Activated T-helper 2 cell treated with anti-CD3 and anti-CD28 coated beads, Interferon-gamma antibody, Interleukin-2, Interleukin-4, amounts not matched to agents 10 μg/mL and 5 μg/mL and 100 μg/mL, durations not matched to agents 14 hours and 24 hours and 36 hours (primary cell): ENCODE results near the gene DLG2. TPM values are rescaled to one million over a fixed set of nuclear protein-coding genes. Genes with fewer than 3 reads are reported as not detected.

Experiments
- DNase-seq: peaks from one replicate; pipeline ENCODE4 v3.0.0; 2021; ENCODE audit warnings: low spot score
- H3K27ac Mint-ChIP-seq: one replicate; pipeline ENCODE4 v1.8.0; 2021; ENCODE audit warnings: mixed read lengths
- H3K27me3 Mint-ChIP-seq: one replicate; pipeline ENCODE4 v1.8.0; 2021; ENCODE audit warnings: low read depth, mixed read lengths
- H3K36me3 Mint-ChIP-seq: one replicate; pipeline ENCODE4 v1.8.0; 2021; ENCODE audit warnings: low read depth, mixed read lengths
- H3K4me1 Mint-ChIP-seq: one replicate; pipeline ENCODE4 v1.8.0; 2021; ENCODE audit warnings: low read depth, mixed read lengths
- H3K4me3 Mint-ChIP-seq: one replicate; pipeline ENCODE4 v1.8.0; 2021; ENCODE audit warnings: low read depth, mild to moderate bottlenecking, moderate library complexity, mixed read lengths
- H3K9me3 Mint-ChIP-seq: one replicate; pipeline ENCODE4 v1.8.0; 2021; ENCODE audit warnings: mixed read lengths
- intact Hi-C: fragments of 100-400 bp; cut with micrococcal nuclease; formaldehyde crosslinking; loops from one replicate; pipeline ENCODE4 v1.15.1; 2023
- total RNA-seq: library from RNA; stranded (reverse); gene quantifications from 2 replicates; pipeline ENCODE4 v1.2.3, GENCODE V29; 2022

The DLG2 gene
- total RNA-seq, 1 donor from 2014 or later: 1.8 TPM

DNA sequence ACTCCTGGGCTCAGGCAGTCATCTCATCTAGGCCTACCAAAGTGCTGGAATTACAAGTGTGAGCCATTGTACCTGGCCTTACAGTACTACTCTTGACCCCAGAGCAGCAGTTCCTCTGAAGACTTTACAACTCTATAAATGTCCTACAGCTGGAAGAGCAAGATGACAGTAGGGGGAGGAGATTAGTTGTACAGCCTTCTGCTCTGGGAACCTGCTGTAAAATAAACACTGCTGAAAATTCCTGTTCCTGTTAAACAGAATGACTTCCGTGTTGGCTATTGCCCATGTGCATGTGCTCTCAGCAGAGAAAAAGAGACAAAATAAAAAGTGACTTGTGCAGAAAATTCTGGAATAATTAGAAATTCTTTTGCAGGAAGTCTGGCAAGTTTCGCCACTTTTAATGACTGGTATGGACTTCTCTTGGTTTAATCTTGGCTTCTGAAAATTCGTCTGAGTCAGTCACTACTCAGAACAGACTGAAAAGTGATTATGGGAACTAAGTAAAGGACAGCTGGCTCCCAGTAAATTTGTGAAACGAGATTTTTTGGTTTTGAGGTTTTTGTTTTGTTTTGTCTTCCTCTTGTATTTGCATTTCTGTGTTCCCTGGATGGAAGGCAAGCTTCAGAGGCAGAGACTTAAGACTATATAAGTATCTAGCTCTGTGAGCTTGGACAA, 955.7 kb downstream of the DLG2 start:
- Mint-ChIP-seq H3K36me3 (no peaks in the 10 kb centered on the region), H3K4me3 (no peak overlapping the region), H3K27ac (no peak overlapping the region), H3K27me3 (no peaks in the 10 kb centered on the region), H3K9me3 (peaks cover 15% of the 10 kb centered on the region), H3K4me1 (no peaks in the 10 kb centered on the region)
- intact Hi-C loops: no loop called here
- no peak for DNase-seq

DNA sequence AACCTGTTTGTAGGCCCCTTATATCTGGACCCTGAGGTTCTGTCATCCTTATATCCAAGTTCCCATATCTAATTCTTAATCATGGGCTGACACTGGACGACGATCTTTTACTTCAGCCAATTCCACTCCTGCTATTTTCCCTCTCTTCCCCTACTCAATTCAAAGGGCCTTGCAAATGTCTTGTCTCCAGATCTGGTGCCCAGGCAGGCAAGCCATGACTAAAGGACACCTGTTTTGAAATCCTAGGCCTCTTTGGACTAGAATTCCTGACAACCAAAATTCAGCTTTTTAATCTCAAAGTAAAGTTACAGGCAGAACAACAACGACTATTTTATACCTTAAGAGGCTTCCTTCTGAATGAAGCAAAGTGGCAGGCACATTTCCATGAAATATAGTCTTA, 963.4 kb downstream of the DLG2 start:
- H3K4me3 Mint-ChIP-seq: no peak overlapping the region

DNA sequence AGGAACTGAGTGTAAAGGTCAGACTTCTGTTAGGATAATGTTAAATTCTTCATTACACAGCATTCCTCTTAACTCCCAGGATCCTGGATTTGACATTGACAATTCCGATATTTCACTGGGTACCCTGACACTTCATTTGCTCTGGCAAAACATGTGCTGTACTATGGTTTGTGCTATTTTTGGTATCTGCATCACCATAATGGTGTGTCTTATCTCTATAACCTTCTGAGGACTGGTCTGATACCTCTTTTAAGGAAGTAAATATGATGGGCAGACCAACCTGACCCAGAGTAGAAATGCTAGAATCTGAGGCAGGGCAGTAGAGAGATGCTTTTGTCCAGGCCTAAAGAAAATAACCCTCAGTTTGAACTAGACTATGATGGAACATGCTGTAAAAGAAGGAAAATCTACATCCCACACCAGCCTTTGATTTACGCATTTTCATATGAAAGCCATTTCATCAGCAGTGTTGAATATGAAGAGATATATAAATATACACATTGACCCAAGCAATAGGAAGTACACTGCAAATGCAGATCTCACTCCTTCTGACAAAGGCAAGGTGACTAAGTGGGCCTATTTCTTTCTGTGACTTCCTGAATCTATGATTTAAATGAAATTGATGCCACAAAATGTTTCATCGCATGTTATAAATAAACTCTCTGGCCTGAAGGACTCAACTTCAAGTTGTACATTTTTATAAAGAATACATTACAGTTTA, 966.7 kb downstream of the DLG2 start:
- Mint-ChIP-seq H3K36me3 (no peaks in the 10 kb centered on the region), H3K27ac (no peak overlapping the region), H3K4me1 (no peaks in the 10 kb centered on the region), H3K27me3 (no peaks in the 10 kb centered on the region), H3K4me3 (no peak overlapping the region), H3K9me3 (peaks cover 7% of the 10 kb centered on the region)
- no peak for DNase-seq
- intact Hi-C loops: no loop called here

More for the DNA sequence above, 963.4 kb downstream of the DLG2 start:
- Mint-ChIP-seq H3K27me3 (no peaks in the 10 kb centered on the region), H3K36me3 (no peaks in the 10 kb centered on the region), H3K27ac (no peak overlapping the region), H3K9me3 (peaks cover 3% of the 10 kb centered on the region), H3K4me1 (no peaks in the 10 kb centered on the region)
- no peak for DNase-seq
- intact Hi-C loops: no loop called here

DNA sequence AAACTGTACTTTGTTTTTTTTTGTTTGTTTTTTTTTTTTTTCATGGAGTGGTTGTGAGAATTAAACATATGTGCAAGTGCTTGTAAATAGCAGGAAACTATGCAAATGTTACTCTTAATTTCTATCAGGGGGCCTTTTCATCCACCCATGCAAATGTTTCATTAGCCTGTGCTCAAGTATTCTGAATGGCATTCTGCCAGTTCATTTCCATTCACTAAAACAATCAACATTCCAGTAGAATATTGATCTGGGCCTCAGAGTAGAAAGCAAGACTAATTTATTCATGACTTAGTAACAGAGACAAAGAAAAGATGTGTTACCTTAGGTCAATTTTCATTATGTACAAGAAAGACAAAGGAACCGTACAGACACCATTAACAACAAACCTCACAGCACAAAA, 971.4 kb downstream of the DLG2 start:
- no peak for DNase-seq
- intact Hi-C loops: no loop called here
- Mint-ChIP-seq H3K27me3 (no peaks in the 10 kb centered on the region), H3K9me3 (peaks cover 17% of the 10 kb centered on the region), H3K4me1 (no peaks in the 10 kb centered on the region), H3K27ac (no peak overlapping the region), H3K4me3 (no peak overlapping the region), H3K36me3 (no peaks in the 10 kb centered on the region)

DNA sequence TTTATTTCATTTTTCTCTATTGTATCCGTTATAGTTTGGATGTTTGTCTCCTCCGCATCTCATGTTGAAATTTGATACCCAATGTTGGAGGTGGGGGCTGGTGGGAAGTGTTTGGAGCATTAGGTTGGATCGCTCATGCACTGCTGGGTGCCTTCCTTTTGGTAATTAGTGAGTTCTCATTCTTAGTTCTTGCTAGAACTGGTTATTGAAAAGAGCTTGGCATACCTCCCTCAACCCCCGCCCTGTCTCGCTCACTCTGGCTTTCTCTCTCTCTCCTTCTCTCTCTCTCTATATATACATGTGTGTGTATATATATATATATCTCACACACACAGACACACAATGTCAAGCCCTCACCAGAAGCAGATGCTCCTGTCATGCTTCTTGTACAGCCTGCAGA, 978.7 kb downstream of the DLG2 start:
- Mint-ChIP-seq H3K9me3 (peaks cover 7% of the 10 kb centered on the region), H3K27ac (no peak overlapping the region), H3K4me1 (no peaks in the 10 kb centered on the region), H3K36me3 (no peaks in the 10 kb centered on the region), H3K4me3 (no peak overlapping the region), H3K27me3 (no peaks in the 10 kb centered on the region)
- no peak for DNase-seq
- intact Hi-C loops: no loop called here

DNA sequence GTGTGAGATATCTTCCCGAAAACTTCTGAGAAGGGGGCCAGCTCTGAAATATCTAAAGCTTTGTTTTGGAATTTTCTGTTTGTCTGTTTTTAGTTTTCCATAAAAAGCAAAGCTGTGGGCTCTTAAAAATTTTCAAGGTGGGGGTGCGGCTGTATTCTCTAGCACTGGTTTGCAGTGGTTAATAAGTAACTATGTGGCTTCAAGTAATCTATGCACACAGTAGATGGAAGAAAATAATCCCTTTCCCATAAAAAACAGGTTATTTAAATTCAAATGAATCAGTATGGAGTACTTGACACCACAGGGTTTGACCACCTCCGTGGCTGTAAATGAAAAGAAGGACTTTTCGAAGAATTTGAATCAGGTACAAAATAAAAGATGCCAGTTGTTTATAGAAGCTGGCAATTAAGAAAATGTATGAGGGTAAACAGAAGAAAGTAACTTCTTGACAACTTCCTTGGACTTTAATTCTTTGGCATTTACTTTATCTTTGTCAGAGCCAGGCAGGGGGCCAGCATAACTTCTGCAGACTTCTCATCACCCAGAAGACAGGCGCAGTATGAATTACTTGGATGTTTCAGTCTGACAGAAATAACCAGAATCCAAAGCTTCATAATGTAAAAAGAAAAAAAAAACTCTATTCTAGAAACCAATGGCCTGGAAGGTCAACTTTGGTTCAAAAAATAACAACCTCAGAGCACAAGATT, 981.0 kb downstream of the DLG2 start:
- Mint-ChIP-seq H3K36me3 (no peaks in the 10 kb centered on the region), H3K27ac (no peak overlapping the region), H3K4me3 (no peak overlapping the region)

DNA sequence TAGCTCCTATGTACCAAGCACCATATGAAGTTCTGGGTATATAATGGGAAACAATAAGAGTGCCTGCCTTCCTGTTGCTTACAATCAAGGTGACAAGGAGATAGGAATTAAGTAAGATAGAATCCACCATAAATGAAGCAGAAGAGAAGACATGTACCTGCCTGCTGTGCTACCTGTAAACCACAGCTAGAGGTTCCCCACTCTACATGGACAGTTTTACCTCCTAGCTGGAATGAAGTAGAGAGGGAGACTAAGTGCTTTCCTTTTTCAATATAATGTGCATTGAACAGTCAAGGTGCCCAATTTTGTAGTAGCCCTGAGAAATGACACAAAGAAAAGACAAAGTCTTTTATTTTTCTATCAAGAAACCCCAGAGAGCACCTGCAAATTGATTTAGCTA, 984.6 kb downstream of the DLG2 start:
- Mint-ChIP-seq H3K36me3 (no peaks in the 10 kb centered on the region), H3K4me3 (no peak overlapping the region), H3K27ac (no peak overlapping the region), H3K4me1 (no peaks in the 10 kb centered on the region), H3K27me3 (no peaks in the 10 kb centered on the region), H3K9me3 (no peaks in the 10 kb centered on the region)
- no peak for DNase-seq
- intact Hi-C loops: no loop called here

More for the DNA sequence above, 981.0 kb downstream of the DLG2 start:
- no peak for DNase-seq
- peaks cover 3% of the 10 kb centered on the region for H3K9me3 Mint-ChIP-seq
- intact Hi-C loops: no loop called here
- no peaks in the 10 kb centered on the region for H3K4me1 Mint-ChIP-seq
- no peaks in the 10 kb centered on the region for H3K27me3 Mint-ChIP-seq

DNA sequence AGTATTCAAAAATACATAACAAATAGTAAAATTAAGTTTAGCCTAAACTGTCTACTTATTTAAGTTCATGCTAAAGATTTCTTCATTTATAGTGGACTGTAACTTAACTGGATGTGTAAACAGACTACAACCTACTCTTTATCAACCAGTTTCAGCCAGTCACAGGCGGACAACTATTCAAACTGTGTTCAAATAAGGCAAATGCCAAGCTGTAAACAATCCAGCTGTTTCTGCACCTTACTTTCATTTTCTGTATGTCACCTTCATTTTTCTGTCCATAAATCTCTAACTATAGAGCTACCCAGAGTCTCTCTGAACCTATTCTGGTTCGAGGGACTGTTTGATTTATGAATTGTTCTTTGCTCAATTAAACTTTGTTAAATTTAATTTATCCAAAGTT, 992.8 kb downstream of the DLG2 start:
- Mint-ChIP-seq H3K9me3 (peaks cover 4% of the 10 kb centered on the region), H3K4me1 (no peaks in the 10 kb centered on the region), H3K36me3 (no peaks in the 10 kb centered on the region), H3K4me3 (no peak overlapping the region), H3K27ac (no peak overlapping the region), H3K27me3 (no peaks in the 10 kb centered on the region)
- intact Hi-C loops: no loop called here
- no peak for DNase-seq

DNA sequence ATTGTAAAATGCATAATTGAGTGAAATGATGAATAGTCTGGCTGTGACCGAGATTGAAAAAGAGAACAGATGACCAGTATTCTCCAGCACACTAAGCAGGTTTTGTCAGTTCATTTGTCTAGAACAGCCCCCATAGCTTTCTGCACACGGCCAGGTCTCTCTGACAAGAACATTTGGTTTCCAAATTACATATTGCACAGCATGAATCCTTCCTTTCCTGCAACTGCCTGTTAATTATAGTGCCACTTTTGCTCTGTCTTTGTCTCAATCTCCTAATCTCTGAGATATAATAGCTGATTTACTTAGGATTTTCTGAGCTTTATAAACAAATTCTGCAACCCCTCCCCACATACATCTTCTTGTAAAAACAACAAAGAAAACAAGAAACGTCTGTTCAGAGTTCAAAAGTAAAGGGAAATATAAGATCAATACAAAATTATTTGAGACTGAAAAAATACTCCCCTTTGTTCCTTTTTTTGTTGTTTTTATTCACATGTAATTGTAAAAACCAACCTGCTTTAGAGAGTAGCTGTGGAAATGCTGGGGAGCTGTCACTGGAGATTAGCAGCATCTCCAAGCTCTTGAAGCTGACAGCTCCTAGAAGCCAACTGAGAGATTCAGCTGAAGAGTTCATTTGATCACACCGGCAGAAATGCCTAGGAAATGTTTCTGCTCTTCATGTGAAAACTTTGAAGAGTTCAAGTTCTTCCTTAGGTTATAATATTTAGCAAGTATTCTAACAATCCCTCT, 998.1 kb downstream of the DLG2 start:
- Mint-ChIP-seq H3K27ac (no peak overlapping the region), H3K27me3 (no peaks in the 10 kb centered on the region), H3K4me1 (no peaks in the 10 kb centered on the region), H3K9me3 (peaks cover 4% of the 10 kb centered on the region), H3K36me3 (no peaks in the 10 kb centered on the region), H3K4me3 (no peak overlapping the region)
- no peak for DNase-seq
- intact Hi-C loops: no loop called here

DNA sequence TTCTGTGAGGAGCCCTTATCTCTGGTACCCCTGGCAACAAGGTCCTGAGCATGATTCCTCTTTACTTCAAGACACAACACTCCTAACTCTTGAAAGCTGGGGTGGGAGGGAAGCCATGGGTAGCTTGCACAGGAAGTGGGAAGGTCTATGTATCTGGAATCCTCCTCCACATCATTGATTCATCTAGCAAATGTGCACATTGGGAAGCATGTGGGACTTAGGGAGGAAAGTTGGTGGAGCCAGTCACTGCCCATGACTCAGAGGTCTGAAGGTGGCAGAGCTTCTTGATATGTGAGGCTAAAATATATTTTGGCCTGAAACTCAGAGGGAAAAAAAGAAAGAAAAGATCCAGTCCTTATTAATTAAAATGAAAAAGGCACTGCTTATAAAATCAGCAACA, 1000.9 kb downstream of the DLG2 start:
- peaks cover 7% of the 10 kb centered on the region for H3K9me3 Mint-ChIP-seq
- no peak overlapping the region for H3K4me3 Mint-ChIP-seq
- no peaks in the 10 kb centered on the region for H3K27me3 Mint-ChIP-seq
- no peak overlapping the region for H3K27ac Mint-ChIP-seq
- intact Hi-C loops: no loop called here
- H3K4me1 Mint-ChIP-seq: no peaks in the 10 kb centered on the region
- no peaks in the 10 kb centered on the region for H3K36me3 Mint-ChIP-seq
- no peak for DNase-seq

DNA sequence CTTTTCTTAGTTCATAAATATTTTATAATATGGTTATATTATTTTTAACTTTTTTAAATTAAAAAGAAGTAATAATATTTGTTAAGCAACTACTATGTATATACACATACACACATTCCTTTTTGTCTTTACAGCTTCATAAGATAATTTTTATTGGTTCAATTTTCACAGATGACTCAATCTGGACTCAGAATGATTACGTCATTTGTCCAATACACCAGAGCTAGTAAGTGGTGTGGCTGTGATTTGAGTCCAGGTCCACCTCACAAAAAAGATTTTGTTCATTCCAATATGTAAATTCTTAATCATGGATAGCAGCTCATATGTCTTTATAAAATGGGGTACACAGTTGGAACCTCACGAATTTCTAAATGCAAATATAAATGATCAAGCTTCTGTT, 1014.5 kb downstream of the DLG2 start:
- Mint-ChIP-seq H3K27me3 (no peaks in the 10 kb centered on the region), H3K9me3 (peaks cover 2% of the 10 kb centered on the region), H3K36me3 (no peaks in the 10 kb centered on the region), H3K4me1 (no peaks in the 10 kb centered on the region), H3K4me3 (no peak overlapping the region), H3K27ac (no peak overlapping the region)
- intact Hi-C loops: no loop called here
- no peak for DNase-seq

DNA sequence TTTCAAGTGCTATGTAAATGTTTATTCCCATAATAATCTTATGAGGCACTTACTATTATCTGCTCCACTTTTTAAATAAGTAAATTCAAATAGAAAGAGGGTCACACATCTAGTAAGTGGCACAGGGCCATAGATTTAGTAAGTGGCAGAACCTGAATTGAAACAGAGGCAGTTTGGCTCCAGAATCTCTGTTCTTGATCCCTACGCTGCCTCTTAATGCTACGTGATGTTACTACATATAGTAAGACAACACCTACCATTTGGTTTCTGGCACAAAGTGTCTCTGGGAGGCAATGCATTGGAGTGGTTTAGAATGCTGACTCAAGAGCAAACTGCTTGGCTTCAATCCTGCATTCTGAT, 1018.3 kb downstream of the DLG2 start:
- intact Hi-C loops: no loop called here
- DNase-seq: no peak
- Mint-ChIP-seq H3K9me3 (no peaks in the 10 kb centered on the region), H3K4me1 (no peaks in the 10 kb centered on the region), H3K36me3 (no peaks in the 10 kb centered on the region), H3K4me3 (no peak overlapping the region), H3K27me3 (no peaks in the 10 kb centered on the region), H3K27ac (no peak overlapping the region)
